Stomach (tissue), 4 donors: ENCODE results near the gene KLHL29.

Experiments
- CTCF ChIP-seq, 7 experiments: fragments of 450-650 bp in 4 of 7; fragments of 200-600 bp in 3 of 7; sonication (generic) in 3 of 7; IDR thresholded peaks; one replicate each; pipeline ENCODE4 v1.5.1; 2016 to 2019; ENCODE audit warnings: antibody characterized with exemption in 7 of 7, control low read depth in 2 of 7, mild to moderate bottlenecking in 1 of 7
- EP300 ChIP-seq: sonication (generic); formaldehyde crosslinking; IDR thresholded peaks from one replicate; pipeline ENCODE4 v1.6.1; 2017; ENCODE audit warnings: antibody characterized with exemption
- POLR2A ChIP-seq, 4 donors: fragments of 450-650 bp; IDR thresholded peaks; one replicate each; pipeline ENCODE4 v1.6.1; 2016; ENCODE audit warnings: antibody characterized with exemption in 4 of 4, control low read depth in 2 of 4, mild to moderate bottlenecking in 1 of 4, moderate library complexity in 1 of 4
- POLR2AphosphoS5 ChIP-seq, 3 donors: sonication (generic); formaldehyde crosslinking; IDR thresholded peaks; one replicate each; pipeline ENCODE4 v1.6.1; 2016; ENCODE audit warnings: antibody characterized with exemption in 3 of 3

GRCh38 chr2:23459032-23459431 lies 74.1 kb downstream of the KLHL29 start:
- TF ChIP-seq CTCF (IDR thresholded peaks at IDR 0.05) (no peak), POLR2A (IDR thresholded peaks at IDR 0.05) (no peak), EP300 (no peak), POLR2AphosphoS5 (IDR thresholded peaks at IDR 0.05) (no peak)
